GM23248 (cell line): ENCODE data around the gene NOTCH3. TPM values are rescaled to one million over a fixed set of nuclear protein-coding genes. Genes with fewer than 3 reads are reported as not detected.

Experiments used
- DNase-seq: peaks from one replicate; pipeline ENCODE4 v3.0.0-alpha.2; 2015
- H2AFZ ChIP-seq: fragments of 200-600 bp; sonication (generic); 2 replicates; pipeline ENCODE4 v1.6.1; 2016; ENCODE audit warnings: antibody characterized with exemption
- H3F3A ChIP-seq: fragments of 200-600 bp; sonication (generic); 2 replicates; pipeline ENCODE4 v1.6.1; 2016; ENCODE audit warnings: mild to moderate bottlenecking, antibody characterized with exemption, mixed run types; ENCODE audit not compliant: insufficient read depth
- H3K27ac ChIP-seq: fragments of 200-600 bp; sonication (generic); 2 replicates; pipeline ENCODE4 v1.5.1; 2016; ENCODE audit warnings: mild to moderate bottlenecking
- H3K27me3 ChIP-seq: fragments of 200-600 bp; sonication (generic); replicated peaks from 2 replicates; pipeline ENCODE4 v1.6.1; 2016; ENCODE audit warnings: mild to moderate bottlenecking; ENCODE audit not compliant: insufficient read depth
- H3K36me3 ChIP-seq: fragments of 200-600 bp; sonication (generic); 2 replicates; pipeline ENCODE4 v1.6.1; 2016; ENCODE audit warnings: low read depth, mild to moderate bottlenecking
- H3K4me1 ChIP-seq: fragments of 200-600 bp; sonication (generic); 2 replicates; pipeline ENCODE4 v1.6.1; 2016; ENCODE audit warnings: mild to moderate bottlenecking; ENCODE audit not compliant: insufficient read depth
- H3K4me2 ChIP-seq: fragments of 200-600 bp; sonication (generic); one replicate; pipeline ENCODE4 v1.6.1; 2016; ENCODE audit warnings: mild to moderate bottlenecking; ENCODE audit not compliant: unreplicated experiment
- H3K4me3 ChIP-seq: fragments of 200-600 bp; sonication (generic); 2 replicates; pipeline ENCODE4 v1.5.1; 2016; ENCODE audit warnings: mild to moderate bottlenecking
- H3K79me2 ChIP-seq: fragments of 200-600 bp; sonication (generic); 2 replicates; pipeline ENCODE4 v1.6.1; 2016; ENCODE audit warnings: mild to moderate bottlenecking; ENCODE audit not compliant: insufficient read depth
- H3K9ac ChIP-seq: fragments of 200-600 bp; sonication (generic); 2 replicates; pipeline ENCODE4 v1.6.1; 2016; ENCODE audit warnings: mild to moderate bottlenecking
- H3K9me2 ChIP-seq: fragments of 200-600 bp; sonication (generic); 2 replicates; pipeline ENCODE4 v1.6.1; 2016; ENCODE audit warnings: mixed run types, mild to moderate bottlenecking, moderate library complexity; ENCODE audit not compliant: insufficient read depth
- H3K9me3 ChIP-seq: fragments of 200-600 bp; sonication (generic); one replicate; pipeline ENCODE4 v1.6.1; 2017; ENCODE audit warnings: low read depth
- H4K20me1 ChIP-seq: fragments of 200-600 bp; sonication (generic); 2 replicates; pipeline ENCODE4 v1.6.0; 2016; ENCODE audit not compliant: insufficient read depth
- EZH2 ChIP-seq: fragments of 200-600 bp; sonication (generic); IDR thresholded peaks from 2 replicates; pipeline ENCODE4 v1.6.1; 2018; ENCODE audit warnings: antibody characterized with exemption, mild to moderate bottlenecking; ENCODE audit not compliant: insufficient read depth, poor library complexity, severe bottlenecking
- EZH2phosphoT487 ChIP-seq: fragments of 200-600 bp; sonication (generic); IDR thresholded peaks from 2 replicates; pipeline ENCODE4 v1.6.1; 2018; ENCODE audit warnings: antibody characterized with exemption, moderate library complexity, mild to moderate bottlenecking, low read depth; ENCODE audit not compliant: insufficient read depth
- WGBS, 2 experiments: methylation state at CpG; one replicate each; pipeline ENCODE4 v1.1.6; 2015 to 2017; ENCODE audit warnings: low lambda C conversion rate in 2 of 2, low coverage in 1 of 2; ENCODE audit errors: missing lambda C conversion rate in 2 of 2; 5-methylcytosine and 5-hydroxymethylcytosine counted together
- in situ Hi-C: fragments of 300-500 bp; cut with MboI; formaldehyde crosslinking; loops from 2 replicates; pipeline ENCODE4 v1.15.0; 2020
- polyA plus RNA-seq: library from polyadenylated mRNA; unstranded; fragments of >200 nt; fragmentation: Nextera tagmentation; extraction: Ambion mirVana; gene quantifications from 2 replicates; pipeline ENCODE4 v1.2.1, GENCODE V29; 2016
- total RNA-seq: library from RNA; depleted of rRNA; stranded (reverse); fragments of >200 nt; shearing (Covaris generic); gene quantifications from 2 replicates; pipeline ENCODE4 v1.2.3, GENCODE V29; 2014

NOTCH3 gene
- total and polyA plus RNA-seq, 2 experiments from 2014 or later, result 16.0 to 66.9 TPM

DNA sequence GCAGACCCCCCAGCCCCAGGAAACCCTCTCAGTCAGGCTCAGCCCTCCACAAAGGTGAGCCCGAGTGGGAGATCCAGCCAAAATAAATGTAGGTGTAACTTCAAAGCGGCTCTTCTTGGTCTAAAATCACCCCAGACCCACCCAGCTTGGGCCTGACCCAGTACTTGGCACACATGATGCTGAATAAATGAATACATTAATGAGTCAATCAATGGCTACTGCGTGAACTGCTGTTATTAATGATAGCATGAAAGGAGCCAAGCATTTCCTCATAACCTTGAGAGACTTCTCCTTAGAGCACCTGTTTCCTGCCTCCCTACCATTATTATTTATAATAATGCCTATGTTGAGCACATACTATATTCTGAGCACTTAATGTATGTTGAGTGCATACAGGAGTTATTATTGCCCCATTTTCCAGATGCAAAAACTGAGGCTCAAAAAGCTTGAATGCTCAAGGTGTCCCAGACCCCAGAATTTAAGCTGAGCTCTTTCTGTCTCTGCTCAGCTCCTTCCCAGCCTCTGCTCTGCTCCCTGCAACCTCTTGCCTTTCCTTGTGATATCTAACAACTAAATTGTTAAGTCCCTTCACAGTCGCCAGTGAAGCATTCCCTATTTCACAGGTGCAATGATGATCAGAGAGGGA, 4.3 kb downstream of the NOTCH3 start:
- DNase-seq, result no peak
- no peak overlapping the region for H3K4me3 ChIP-seq
- H3K79me2 ChIP-seq, result peaks cover 20% of the 10 kb centered on the region; the same call in 1 of the 2 replicates
- no peaks in the 10 kb centered on the region for H3K36me3 ChIP-seq
- H2AFZ ChIP-seq, result no peak overlapping the region
- H3K27me3 ChIP-seq, result no peaks in the 10 kb centered on the region
- H3K9me2 ChIP-seq, result no peaks in the 10 kb centered on the region
- peaks cover 25% of the 10 kb centered on the region for H3F3A ChIP-seq
- H3K4me1 ChIP-seq, result peaks cover 7% of the 10 kb centered on the region
- peak overlapping the region; percentile 95 for H3K27ac ChIP-seq
- no peaks in the 10 kb centered on the region for H3K9me3 ChIP-seq
- TF ChIP-seq EZH2, result no peak
- 48 to 52% methylated on average over 4 of the region's 4 CpGs for WGBS, 2 experiments
- H3K9ac ChIP-seq, result peak overlapping the region; percentile 81
- in situ Hi-C loops, result no loop called here
- H4K20me1 ChIP-seq, result no peaks in the 10 kb centered on the region
- H3K4me2 ChIP-seq, result no peak overlapping the region

GRCh38 chr19:15195371-15196334, 5.1 kb downstream of the NOTCH3 start:
- Histone ChIP-seq H3K27ac (peak overlapping the region; percentile 95), H3K9me3 (no peaks in the 10 kb centered on the region), H3K4me1 (peaks cover 7% of the 10 kb centered on the region), H3K36me3 (peaks cover 3% of the 10 kb centered on the region; the same call in 1 of the 2 replicates), H4K20me1 (no peaks in the 10 kb centered on the region), H3F3A (peaks cover 25% of the 10 kb centered on the region), H3K4me3 (peak overlapping the region; percentile 66), H3K4me2 (peak overlapping the region; percentile 83), H3K9me2 (no peaks in the 10 kb centered on the region), H2AFZ (0 out of 2 replicates have a peak overlapping the region, but pooled peaks have one; percentile 17), H3K79me2 (peaks cover 20% of the 10 kb centered on the region; the same call in 1 of the 2 replicates), H3K27me3 (no peaks in the 10 kb centered on the region), H3K9ac (peak overlapping the region; percentile 81)
- no peak for TF ChIP-seq EZH2
- no peak for TF ChIP-seq EZH2phosphoT487
- in situ Hi-C loops, result no loop called here
- WGBS, 2 experiments, result 9 to 13% methylated on average over 35 to 61 of the region's 91 CpGs
- DNase-seq, result peak; percentile 95

DNA sequence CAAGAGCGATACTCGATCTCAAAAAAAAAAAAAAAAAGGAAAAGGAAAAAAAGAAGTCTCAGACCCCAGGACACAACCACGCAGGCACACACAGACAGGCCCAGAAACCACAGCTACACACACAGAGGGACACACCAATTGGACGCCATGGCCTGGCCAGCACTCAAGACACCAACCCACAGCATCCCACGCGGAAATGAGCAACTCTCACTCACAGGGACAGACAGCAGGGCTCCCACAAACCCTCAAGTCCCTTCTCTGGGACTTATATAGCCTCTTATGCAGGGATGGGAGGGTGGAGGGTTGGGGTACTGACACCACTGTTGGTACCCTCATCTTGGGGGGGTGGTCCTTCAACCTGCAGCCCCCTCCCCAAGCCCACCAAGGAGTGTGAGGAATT, 5.9 kb downstream of the NOTCH3 start:
- Histone ChIP-seq H3K36me3 (peaks cover 8% of the 10 kb centered on the region; the same call in 1 of the 2 replicates), H3K9me2 (no peaks in the 10 kb centered on the region), H4K20me1 (no peaks in the 10 kb centered on the region), H3F3A (peaks cover 25% of the 10 kb centered on the region), H3K27me3 (no peaks in the 10 kb centered on the region), H3K4me3 (peak overlapping the region; percentile 66), H3K27ac (peak overlapping the region; percentile 95), H3K4me2 (peak overlapping the region; percentile 83), H3K9ac (peak overlapping the region; percentile 81), H2AFZ (0 out of 2 replicates have a peak overlapping the region, but pooled peaks have one; percentile 17), H3K9me3 (no peaks in the 10 kb centered on the region), H3K79me2 (peaks cover 17% of the 10 kb centered on the region; the same call in 1 of the 2 replicates), H3K4me1 (peaks cover 7% of the 10 kb centered on the region)
- in situ Hi-C loops, result no loop called here
- DNase-seq, result peak; percentile 94
- WGBS, 2 experiments, result 29 to 32% methylated on average over 5 to 6 of the region's 6 CpGs
- TF ChIP-seq EZH2, result no peak
- no peak for TF ChIP-seq EZH2phosphoT487

- Histone ChIP-seq H3K79me2 (peaks cover 17% of the 10 kb centered on the region; the same call in 1 of the 2 replicates), H3K4me2 (no peak overlapping the region), H3K4me1 (peaks cover 7% of the 10 kb centered on the region), H3K27ac (no peak overlapping the region), H2AFZ (no peak overlapping the region), H3K9ac (no peak overlapping the region), H3K9me3 (no peaks in the 10 kb centered on the region), H3K27me3 (no peaks in the 10 kb centered on the region), H3K9me2 (no peaks in the 10 kb centered on the region), H3K4me3 (no peak overlapping the region), H4K20me1 (no peaks in the 10 kb centered on the region), H3F3A (peaks cover 12% of the 10 kb centered on the region; the same call in 1 of the 2 replicates), H3K36me3 (peaks cover 8% of the 10 kb centered on the region; the same call in 1 of the 2 replicates)
- 89 to 90% methylated on average over 16 to 18 of the region's 18 CpGs for WGBS, 2 experiments
- no peak for DNase-seq
- TF ChIP-seq EZH2, result no peak
- TF ChIP-seq EZH2phosphoT487, result no peak
- in situ Hi-C loops, result no loop called here
These were observed 8.8 kb downstream of the NOTCH3 start for GRCh38 chr19:15191982-15192381.
